Panc1 (cell line): Measurements from ENCODE around the gene SRRM4. TPM values are rescaled to one million over a fixed set of nuclear protein-coding genes. Genes with fewer than 3 reads are reported as not detected.

ENCODE experiments used
- ATAC-seq: fragments of 200-7000 bp; cut with Tn5 transposase; 2 replicates; pipeline ENCODE4 v1.9.1; 2020; ENCODE audit warnings: mild to moderate bottlenecking, moderate library complexity
- BruUV-seq: library from RNA; stranded (reverse); fragments of 400-500 nt; replicated peaks from 2 replicates; lab custom pipeline; 2021; lab: Mats Ljungman, UMichigan
- CTCF ChIA-PET: fragments of 300-600 bp; sonication (Branson Sonifier 250); formaldehyde crosslinking; loops from one replicate; lab custom pipeline; 2022; ENCODE audit warnings: antibody characterized with exemption; lab: Charles Lee
- POLR2A ChIA-PET: fragments of 300-600 bp; sonication (Branson Sonifier 250); formaldehyde crosslinking; loops from one replicate; lab custom pipeline; 2022; ENCODE audit warnings: antibody characterized with exemption; lab: Charles Lee
- DNase-seq: peaks from one replicate; pipeline ENCODE4 v3.0.0-alpha.2; 2010; ENCODE audit warnings: low read depth, low spot score
- H3K27ac ChIP-seq: 2 replicates; pipeline ENCODE4 v1.5.1; 2011; ENCODE audit warnings: mild to moderate bottlenecking, low read length, inconsistent platforms
- H3K27me3 ChIP-seq: fragments of 200-500 bp; sonication (Bioruptor generic); 2 replicates; pipeline ENCODE4 v1.6.0; 2014; ENCODE audit warnings: low read length, inconsistent platforms; ENCODE audit not compliant: control insufficient read depth, insufficient read depth
- H3K36me3 ChIP-seq: fragments of 200-500 bp; sonication (Bioruptor generic); 2 replicates; pipeline ENCODE4 v1.5.1; 2014; ENCODE audit warnings: inconsistent platforms, mild to moderate bottlenecking, low read length, moderate library complexity; ENCODE audit not compliant: control insufficient read depth, insufficient read depth
- H3K4me1 ChIP-seq: 2 replicates; pipeline ENCODE4 v1.5.1; 2011; ENCODE audit warnings: inconsistent platforms, mild to moderate bottlenecking, low read length, moderate library complexity; ENCODE audit not compliant: control insufficient read depth, insufficient read depth
- H3K4me3 ChIP-seq, 2 experiments: 2 replicates each; pipeline ENCODE4 v1.5.1; 2011 to 2012; ENCODE audit warnings: low read depth in 2 of 2, low read length in 2 of 2, mild to moderate bottlenecking in 2 of 2, inconsistent platforms in 1 of 2, moderate library complexity in 1 of 2
- H3K9me3 ChIP-seq: fragments of 200-500 bp; sonication (Bioruptor generic); 2 replicates; pipeline ENCODE4 v1.5.1; 2014; ENCODE audit warnings: low read depth, mild to moderate bottlenecking, inconsistent platforms, low read length, moderate library complexity; ENCODE audit not compliant: control insufficient read depth, insufficient read depth
- POLR2AphosphoS5 ChIP-seq: IDR thresholded peaks from 2 replicates; pipeline ENCODE4 v1.6.1; 2012; ENCODE audit warnings: mild to moderate bottlenecking, low read depth, low read length, moderate library complexity
- SIN3A ChIP-seq: IDR thresholded peaks from 2 replicates; pipeline ENCODE4 v1.6.1; 2012; ENCODE audit warnings: low read depth, mild to moderate bottlenecking, low read length, moderate library complexity, borderline replicate concordance; ENCODE audit not compliant: insufficient read depth
- TCF7L2 ChIP-seq: IDR thresholded peaks from 2 replicates; pipeline ENCODE4 v1.6.1; 2011; ENCODE audit warnings: mild to moderate bottlenecking, low read depth, low read length, inconsistent platforms
- in situ Hi-C: cut with HindIII; loops from 2 replicates; pipeline ENCODE4 v1.10.0; 2016; ENCODE audit warnings: low sequenced_read_pairs, low pct_unique_long_range_greater_than_20kb
- intact Hi-C: fragments of 100-400 bp; cut with micrococcal nuclease; formaldehyde crosslinking; loops from one replicate; pipeline ENCODE4 v1.10.0; 2022; ENCODE audit not compliant: unreplicated experiment
- total RNA-seq: library from RNA; stranded (reverse); gene quantifications from one replicate; pipeline ENCODE4 v1.2.1, GENCODE V29; 2021; ENCODE audit not compliant: unreplicated experiment
- TF ChIP-seq, protein P1 (sequence below): fragments of 450-650 bp; IDR thresholded peaks from 2 replicates; pipeline ENCODE4 v1.5.1; 2017; ENCODE audit warnings: mild to moderate bottlenecking
- TF ChIP-seq, protein P2 (sequence below), 2 experiments: IDR thresholded peaks; 2 replicates each; pipeline ENCODE4 v1.6.1; 2011 to 2012; ENCODE audit warnings: low read depth in 2 of 2, control low read depth in 1 of 2, low read length in 1 of 2, mild to moderate bottlenecking in 1 of 2, moderate library complexity in 1 of 2; ENCODE audit not compliant: insufficient read depth in 1 of 2

Gene SRRM4
- total RNA-seq, 1 experiment from 2014 or later: not detected

DNA sequence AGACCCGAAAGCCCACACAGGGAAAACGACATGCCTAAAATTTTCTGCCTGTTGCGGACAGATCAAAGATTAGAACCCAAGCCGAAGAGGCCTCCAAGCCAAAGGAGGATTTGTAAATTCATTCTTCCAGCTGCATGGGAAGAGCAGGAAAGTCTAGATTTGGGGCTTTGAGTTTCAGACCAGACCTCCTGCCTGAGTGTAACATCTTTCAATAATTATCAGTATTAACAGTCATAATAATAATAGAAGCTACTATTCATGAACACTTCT, 195.7 kb downstream of the SRRM4 start:
- ATAC-seq: no peak
- no peak overlapping the region for H3K4me3 ChIP-seq
- CTCF ChIA-PET: no interaction called here
- intact Hi-C loops (no loop called here), in situ Hi-C loops (no loop called here)
- no TSS peak for BruUV-seq
- POLR2A ChIA-PET: no interaction called here
- H3K4me1 ChIP-seq: peaks cover 16% of the 10 kb centered on the region
- no peaks in the 10 kb centered on the region for H3K9me3 ChIP-seq
- DNase-seq: no peak
- H3K27ac ChIP-seq: no peak overlapping the region
- H3K36me3 ChIP-seq: no peaks in the 10 kb centered on the region
- TF ChIP-seq, protein P1, sequence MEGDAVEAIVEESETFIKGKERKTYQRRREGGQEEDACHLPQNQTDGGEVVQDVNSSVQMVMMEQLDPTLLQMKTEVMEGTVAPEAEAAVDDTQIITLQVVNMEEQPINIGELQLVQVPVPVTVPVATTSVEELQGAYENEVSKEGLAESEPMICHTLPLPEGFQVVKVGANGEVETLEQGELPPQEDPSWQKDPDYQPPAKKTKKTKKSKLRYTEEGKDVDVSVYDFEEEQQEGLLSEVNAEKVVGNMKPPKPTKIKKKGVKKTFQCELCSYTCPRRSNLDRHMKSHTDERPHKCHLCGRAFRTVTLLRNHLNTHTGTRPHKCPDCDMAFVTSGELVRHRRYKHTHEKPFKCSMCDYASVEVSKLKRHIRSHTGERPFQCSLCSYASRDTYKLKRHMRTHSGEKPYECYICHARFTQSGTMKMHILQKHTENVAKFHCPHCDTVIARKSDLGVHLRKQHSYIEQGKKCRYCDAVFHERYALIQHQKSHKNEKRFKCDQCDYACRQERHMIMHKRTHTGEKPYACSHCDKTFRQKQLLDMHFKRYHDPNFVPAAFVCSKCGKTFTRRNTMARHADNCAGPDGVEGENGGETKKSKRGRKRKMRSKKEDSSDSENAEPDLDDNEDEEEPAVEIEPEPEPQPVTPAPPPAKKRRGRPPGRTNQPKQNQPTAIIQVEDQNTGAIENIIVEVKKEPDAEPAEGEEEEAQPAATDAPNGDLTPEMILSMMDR: no peak
- TF ChIP-seq SIN3A: no peak
- no peak for TF ChIP-seq TCF7L2
- TF ChIP-seq, protein P2, sequence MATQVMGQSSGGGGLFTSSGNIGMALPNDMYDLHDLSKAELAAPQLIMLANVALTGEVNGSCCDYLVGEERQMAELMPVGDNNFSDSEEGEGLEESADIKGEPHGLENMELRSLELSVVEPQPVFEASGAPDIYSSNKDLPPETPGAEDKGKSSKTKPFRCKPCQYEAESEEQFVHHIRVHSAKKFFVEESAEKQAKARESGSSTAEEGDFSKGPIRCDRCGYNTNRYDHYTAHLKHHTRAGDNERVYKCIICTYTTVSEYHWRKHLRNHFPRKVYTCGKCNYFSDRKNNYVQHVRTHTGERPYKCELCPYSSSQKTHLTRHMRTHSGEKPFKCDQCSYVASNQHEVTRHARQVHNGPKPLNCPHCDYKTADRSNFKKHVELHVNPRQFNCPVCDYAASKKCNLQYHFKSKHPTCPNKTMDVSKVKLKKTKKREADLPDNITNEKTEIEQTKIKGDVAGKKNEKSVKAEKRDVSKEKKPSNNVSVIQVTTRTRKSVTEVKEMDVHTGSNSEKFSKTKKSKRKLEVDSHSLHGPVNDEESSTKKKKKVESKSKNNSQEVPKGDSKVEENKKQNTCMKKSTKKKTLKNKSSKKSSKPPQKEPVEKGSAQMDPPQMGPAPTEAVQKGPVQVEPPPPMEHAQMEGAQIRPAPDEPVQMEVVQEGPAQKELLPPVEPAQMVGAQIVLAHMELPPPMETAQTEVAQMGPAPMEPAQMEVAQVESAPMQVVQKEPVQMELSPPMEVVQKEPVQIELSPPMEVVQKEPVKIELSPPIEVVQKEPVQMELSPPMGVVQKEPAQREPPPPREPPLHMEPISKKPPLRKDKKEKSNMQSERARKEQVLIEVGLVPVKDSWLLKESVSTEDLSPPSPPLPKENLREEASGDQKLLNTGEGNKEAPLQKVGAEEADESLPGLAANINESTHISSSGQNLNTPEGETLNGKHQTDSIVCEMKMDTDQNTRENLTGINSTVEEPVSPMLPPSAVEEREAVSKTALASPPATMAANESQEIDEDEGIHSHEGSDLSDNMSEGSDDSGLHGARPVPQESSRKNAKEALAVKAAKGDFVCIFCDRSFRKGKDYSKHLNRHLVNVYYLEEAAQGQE (IDR thresholded peaks at IDR 0.05; ENCODE audit: insufficient read depth in 1 of 2, low read depth in 2 of 2, low read length in 1 of 2): no peak
- TF ChIP-seq POLR2AphosphoS5: no peak
- peaks cover 2% of the 10 kb centered on the region; the same call in 1 of the 2 replicates for H3K27me3 ChIP-seq

DNA sequence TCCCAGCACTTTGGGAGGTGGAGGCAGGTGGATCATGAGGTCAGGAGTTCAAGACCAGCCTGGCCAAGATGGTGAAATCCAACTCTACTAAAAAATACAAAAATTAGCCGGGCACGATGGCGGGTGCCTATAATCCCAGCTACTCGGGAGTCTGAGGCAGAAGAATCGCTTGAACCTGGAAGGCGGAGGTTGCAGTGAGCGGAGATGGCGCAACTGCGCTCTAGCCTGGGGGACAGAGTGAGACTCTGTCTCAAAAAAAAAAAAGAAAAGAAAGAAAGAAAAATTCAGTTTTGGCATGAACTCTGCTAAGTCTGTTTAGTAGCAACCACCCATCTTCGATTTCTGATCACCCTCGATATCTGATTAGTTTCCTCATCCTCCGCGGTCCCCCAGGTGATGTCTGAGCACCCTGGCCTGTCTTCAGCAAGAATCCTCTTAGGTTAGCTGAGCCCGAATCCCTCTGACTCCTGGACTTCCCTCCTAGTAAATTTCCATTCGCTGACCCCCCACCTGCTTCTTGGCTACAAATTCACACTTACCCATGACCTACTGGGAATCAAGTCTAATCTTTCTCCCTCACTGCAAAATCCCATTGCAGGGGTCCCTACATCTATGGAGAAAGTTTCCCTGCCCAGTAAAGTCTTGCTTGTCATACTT, 196.5 kb downstream of the SRRM4 start:
- Histone ChIP-seq H3K9me3 (no peaks in the 10 kb centered on the region), H3K4me1 (peaks cover 16% of the 10 kb centered on the region), H3K4me3 (no peak overlapping the region; a peak in 1 of 4 replicates), H3K27ac (no peak overlapping the region), H3K36me3 (no peaks in the 10 kb centered on the region), H3K27me3 (no peaks in the 10 kb centered on the region; the same call in 1 of the 2 replicates)
- ATAC-seq (no peak), DNase-seq (no peak)
- in situ Hi-C loops: no loop called here
- ChIA-PET POLR2A (no interaction called here), CTCF (no interaction called here)
- TF ChIP-seq, protein P1: no peak
- no peak for TF ChIP-seq SIN3A
- TF ChIP-seq, protein P2 (IDR thresholded peaks at IDR 0.05; ENCODE audit: insufficient read depth in 1 of 2, low read depth in 2 of 2, low read length in 1 of 2): no peak
- no peak for TF ChIP-seq TCF7L2
- TF ChIP-seq POLR2AphosphoS5: no peak
- intact Hi-C loops: no loop called here
- no TSS peak for BruUV-seq
